SKM-1 (cell line): ENCODE data around the gene CXorf38.
"Not testable (repeated sequence)": the region's sequence is repeated elsewhere in the genome, so short reads cannot be mapped to it uniquely, and the experiment has no call there.

Source experiments
- DNase-seq: peaks from one replicate; lab custom pipeline; 2025; ENCODE audit not compliant: unreplicated experiment; lab: John Stamatoyannopoulos, UW

Gene CXorf38

DNA sequence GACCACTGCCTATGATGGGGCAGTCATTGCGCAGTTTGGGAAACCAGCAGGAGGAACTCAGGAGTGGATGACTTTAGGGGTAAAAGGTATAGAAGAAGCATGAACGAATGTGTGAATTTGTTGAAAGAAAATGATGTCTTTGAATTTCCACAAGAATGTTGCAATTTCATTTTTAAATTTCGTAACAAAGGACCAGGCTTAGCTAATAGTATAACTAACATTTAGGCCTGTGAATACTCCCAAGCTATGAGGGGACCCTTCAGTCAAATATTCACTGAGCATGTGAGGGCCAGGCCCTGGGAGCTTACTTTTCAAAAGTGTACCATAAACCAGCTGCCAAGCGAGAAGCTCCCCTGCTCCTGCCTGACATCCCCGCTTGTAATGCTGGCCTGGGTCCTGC, 18.9 kb downstream of the CXorf38 start:
- peak; percentile 1 for DNase-seq

DNA sequence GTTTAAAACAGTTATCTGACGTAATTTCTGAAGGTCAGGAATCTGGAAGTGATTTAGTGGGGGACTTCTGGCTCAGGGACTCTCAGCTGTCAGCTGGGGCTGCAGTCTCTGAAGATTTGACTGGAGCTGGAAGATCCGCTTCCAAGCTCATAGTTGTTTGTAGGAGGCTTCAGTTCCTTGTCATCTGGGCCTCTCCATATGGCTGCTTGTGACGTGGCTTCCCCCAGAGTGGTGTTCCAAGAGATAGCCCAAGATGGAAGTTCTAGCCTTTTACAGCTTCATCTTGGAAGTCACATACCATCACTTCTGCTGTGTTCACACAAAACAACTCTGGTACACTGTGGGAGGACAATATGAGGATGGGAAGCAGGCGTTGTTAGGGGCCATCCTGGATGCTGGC, 22.1 kb downstream of the CXorf38 start:
- DNase-seq = no peak

DNA sequence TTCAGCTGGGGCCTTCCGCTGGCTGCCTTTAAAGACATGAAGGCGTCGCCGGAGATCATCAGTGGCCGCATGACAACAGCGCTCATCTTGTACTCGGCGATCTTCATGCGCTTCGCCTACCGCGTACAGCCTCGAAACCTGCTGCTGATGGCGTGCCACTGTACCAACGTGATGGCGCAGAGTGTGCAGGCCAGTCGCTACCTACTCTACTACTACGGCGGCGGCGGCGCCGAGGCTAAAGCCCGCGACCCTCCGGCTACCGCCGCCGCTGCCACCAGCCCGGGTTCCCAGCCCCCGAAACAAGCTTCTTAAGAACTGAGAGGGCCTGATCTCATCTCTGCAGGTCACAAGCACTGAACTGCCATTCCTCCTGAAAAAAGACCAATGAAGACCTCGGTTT, 23.7 kb downstream of the CXorf38 start:
- DNase-seq = no peak

DNA sequence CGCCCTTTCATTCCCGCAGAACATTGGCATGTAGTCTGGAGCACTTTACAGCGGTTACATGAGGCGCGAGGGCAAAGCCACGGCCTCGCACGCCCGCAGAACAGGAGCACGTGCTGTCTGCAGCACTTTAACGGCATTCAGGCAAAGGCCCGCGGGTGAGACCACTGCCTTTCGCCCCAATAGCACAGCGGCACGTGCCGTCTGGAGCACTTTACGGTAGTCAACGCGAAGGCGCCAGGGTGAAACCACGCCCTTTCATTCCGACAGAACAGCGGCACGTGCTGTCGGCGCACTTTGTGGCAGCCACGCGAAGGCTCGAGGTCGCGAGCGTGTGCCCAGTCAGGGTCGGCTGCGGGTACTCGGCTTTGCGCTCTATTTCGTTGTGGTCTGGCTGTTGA, 24.2 kb downstream of the CXorf38 start, which contains the start of gene MPC1L:
TSS of gene MPC1L (plus strand) at position 290 of the 398 bp plus-strand sequence. CDS start 138 bp downstream, outside the sequence.
- DNase-seq = no peak

DNA sequence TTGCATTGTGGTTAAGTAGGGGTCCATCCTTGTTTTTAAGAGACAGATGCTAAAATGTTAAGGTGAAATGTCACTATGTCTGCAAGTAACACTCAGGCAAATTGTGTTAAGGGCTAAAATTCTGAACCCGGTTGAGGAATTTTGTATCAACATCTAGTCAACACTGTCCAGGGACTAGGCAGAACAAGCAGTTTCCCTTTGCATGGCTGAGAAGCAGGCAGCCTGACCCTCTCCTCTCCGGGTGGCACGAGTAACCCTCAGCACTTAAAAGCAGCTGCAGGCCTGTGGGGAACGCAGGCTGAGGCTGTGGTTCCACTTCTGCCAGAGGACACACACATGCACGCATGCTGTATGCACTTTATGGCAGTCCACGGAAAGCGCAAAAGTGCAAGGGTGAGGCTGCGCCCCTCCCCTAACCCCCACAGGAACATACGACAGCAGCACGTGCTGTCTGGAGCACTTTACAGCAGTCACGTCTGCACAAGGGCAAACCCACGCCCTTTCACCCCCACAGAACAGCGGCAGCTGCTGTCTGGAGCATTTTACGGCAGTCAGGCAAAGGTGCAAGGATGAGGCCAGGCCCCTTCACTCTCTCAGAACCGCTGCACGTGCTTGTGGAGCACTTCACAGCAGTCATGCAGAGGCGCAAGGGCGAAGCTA, 24.8 kb downstream of the CXorf38 start:
- no peak for DNase-seq

DNA sequence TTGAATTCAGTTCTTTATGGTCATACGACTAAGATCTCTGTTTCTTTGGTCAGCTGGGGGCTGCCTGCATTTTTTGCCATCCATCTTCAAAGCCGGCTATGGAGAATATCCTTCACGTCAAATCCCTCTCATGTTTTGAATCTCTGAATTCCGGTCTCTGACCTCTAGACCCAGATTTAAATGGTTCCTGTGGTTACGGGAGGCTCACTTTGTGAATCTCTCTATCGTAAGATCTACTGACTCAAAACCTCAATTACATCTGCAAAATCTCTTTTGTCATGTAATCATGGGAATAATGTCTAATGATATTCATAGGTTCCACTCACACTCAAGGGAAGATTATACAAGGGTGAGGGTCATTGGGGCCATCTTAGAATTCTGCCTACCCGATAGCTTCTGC, 29.8 kb downstream of the CXorf38 start:
- DNase-seq = no peak

DNA sequence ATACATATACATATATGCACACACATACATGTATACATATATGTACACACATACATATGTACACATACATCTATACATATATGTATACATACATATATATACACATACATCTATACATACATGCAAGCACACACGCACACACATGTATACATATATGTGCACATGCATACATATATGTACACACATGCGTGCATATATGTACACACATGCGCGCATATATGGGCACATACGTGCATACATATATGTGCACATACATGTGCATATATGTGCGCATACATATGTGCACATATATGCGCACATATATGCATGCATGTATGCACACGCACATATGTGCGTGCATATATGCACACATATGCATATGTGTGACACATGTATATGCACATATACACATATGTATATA, 31.4 kb downstream of the CXorf38 start:
- DNase-seq = no peak

DNA sequence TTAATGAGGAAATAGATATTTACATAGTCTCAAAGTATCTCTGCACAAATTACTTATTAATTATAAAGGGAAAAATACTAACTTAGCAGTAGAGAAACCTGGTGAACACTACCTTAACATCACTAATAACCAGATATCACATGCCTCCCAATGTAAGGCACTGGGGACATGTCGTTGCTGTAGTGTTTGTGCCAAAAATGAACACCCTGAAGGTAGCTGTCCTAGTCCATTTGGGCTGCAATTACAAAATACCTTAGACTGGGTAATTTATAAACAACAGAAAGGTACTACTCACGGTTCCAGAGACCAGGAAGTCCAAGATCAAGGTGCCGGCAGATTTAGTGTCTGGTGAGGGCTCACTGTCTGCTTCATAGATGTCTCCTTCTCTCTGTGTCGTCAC, 34.9 kb downstream of the CXorf38 start:
- DNase-seq = no peak

DNA sequence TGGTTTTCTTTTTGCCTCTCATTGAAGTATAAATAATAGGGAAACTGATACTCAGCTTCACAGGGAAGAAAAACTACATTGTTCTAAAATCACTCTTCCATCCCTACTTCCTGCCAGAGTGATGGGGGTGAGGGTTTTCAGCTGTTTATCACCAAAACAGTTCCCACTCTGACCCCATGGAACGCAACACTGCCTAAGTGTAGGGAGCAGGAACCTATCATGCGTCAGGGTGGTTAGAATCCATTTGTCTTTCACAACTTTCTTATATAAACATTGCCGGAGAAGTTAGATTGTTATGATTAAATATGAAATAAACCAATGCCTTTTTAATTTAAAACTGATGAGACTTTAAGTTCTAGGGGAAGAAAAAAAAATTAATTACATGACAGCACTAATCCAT, 40.0 kb downstream of the CXorf38 start:
- no peak for DNase-seq

DNA sequence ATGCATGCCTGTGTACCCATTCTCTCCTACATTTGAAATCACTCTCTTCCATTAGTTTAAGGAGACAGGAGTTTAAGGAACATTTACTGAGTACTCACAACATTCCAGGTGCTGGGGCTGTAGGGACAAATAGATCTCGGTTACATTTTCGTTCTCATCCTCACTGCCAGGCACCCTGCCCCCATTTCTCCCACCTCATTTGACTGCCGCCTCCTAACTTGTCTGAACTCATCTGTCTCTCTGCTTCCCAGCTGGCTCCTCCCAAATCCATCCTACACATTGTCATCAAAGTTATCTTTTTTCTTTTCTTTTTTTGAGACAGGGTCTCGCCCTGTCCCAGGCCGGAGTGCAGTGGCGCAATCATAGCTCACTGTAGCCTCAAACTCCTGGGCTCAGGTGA, 43.9 kb downstream of the CXorf38 start:
- no peak for DNase-seq

DNA sequence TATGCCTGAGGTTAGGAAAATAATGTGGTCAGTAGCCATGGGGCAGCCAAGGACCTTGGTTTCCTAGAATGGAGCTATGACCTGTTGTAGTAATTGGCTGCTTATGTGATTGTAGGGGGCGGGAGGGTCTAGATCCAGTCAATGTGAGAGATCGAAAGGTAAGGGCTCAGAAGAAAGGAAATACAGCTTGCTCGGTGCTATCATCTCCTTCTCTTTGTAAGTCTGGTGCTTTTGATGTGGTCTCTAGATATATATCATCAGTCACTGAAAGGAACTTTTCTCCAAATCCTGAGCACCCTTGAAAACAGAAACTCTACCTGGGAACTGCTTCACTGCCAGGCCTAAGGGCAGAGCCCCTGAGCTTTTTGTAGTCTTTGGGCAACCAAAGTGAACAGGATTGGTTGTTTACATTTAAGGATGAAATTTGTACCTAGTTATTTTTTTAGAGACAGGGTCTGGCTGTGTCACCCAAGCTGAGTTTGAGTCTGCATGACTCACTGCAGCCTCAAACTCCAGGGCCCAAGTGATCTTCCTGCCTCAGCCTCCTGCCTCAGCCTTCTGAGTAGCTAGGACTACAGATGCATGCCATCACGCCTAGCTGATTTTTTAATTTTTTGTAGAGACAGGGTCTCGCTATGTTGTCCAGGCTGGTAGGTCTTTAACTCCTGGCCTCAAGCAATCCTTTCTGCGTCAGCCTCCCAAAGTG, 57.6 kb downstream of the CXorf38 start:
- not testable (repeated sequence) for DNase-seq

DNA sequence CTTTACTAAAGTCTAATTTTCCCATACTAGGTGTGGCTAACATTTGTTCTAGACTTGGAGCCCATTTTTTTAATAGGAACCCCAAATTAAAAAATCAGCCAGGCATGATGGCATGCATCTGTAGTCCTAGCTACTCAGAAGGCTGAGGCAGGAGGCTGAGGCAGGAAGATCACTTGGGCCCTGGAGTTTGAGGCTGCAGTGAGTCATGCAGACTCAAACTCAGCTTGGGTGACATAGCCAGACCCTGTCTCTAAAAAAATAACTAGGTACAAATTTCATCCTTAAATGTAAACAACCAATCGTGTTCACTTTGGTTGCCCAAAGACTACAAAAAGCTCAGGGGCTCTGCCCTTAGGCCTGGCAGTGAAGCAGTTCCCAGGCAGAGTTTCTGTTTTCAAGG, 59.7 kb downstream of the CXorf38 start:
- not testable (repeated sequence) for DNase-seq

DNA sequence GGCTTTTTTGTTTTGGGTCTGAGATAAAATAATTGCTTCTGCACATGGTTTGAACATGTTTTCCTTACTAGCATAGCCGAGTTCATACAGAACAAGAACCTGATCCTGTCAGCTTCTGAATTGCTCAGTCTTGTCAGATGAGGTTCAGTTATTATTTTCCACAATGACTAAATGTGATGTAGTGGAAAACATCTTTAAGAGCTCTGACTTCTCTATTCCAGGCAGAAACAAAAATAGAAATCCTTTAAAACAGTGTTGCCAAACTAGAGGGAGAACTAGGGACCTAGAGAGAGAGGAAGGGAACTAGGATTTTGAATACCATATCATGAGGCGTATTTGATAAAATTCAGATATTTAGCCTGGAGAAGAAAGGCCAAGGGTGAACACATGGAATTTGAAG, 64.5 kb downstream of the CXorf38 start:
- DNase-seq = no peak

DNA sequence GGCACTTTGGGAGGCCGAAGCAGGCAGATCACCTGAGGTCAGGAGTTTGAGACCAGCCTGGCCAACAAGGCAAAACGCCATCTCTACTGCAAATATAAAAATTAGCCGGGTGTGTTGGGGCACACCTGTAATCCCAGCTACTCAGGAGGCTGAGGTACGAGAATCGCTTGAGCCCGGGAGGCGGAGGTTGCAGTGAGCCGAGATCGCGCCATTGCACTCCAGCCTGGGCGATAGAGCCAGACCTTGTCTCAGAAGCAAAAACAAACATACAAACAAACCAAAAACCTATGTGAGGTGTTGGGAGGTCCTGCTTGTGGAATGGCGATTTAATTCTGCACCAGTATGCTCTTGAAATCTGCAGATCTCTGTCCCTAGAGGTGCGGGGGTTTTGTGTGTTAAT, 65.2 kb downstream of the CXorf38 start:
- DNase-seq = not testable (repeated sequence)

DNA sequence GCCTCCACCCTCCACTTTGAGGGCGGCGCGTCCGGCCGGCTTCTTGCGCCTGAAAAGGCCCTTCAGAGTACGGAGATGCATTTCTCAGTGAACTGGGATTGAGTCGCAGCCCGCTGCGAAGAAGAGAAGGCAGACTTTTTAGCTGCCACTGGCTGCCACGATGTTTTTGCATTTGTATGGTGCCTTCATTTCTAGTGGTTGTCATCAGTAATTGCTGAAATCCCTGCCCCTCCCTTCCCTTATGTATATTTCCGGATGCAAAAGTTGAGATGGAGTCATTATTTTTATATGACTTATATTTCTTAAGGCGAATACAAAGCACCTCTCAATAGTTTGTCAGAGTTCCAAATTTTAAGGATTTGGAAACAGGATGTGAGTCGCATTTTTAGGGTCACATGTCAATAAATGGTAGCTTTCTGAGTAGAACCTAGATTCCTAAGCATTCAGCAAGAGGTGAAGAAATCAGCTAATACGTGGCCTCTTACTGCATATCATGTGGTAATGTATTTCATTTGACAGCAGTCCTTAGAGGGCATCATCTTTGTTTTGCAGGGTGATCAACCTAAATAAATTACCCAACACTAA, 65.9 kb downstream of the CXorf38 start:
- no peak for DNase-seq

DNA sequence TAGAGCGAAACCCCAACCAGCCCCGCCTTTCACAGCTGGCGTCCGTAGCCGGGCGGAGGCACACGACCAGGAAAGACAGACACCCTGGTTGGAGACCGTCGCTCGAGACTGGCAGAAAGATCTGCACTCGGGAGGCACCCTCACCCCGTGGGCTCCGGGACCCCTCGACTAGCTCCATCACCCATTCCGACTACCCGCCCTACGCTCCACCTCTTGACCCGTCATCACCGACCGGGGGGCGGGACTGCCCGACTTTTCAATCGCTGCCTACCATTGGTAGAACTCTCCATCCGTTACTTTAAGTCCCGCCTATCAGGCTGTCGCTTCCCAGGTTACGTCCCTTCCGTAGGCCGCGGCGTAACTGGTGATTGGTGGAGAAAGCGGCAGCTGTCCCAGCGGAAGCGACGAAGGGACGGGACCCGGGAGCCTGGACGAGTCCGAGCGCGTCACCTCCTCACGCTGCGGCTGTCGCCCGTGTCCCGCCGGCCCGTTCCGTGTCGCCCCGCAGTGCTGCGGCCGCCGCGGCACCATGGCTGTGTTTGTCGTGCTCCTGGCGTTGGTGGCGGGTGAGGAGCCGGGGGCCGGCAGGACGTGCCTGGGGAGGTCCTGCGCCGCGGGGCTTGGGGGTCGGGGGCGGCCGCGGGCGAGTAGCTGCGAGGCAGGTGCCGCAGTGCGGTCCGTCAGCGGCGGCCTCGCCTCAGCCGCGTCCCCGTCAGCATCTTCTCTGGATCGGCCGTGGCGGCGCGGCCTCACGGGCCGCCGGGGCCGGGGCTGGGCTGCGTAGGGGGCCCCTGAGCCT, 66.6 kb downstream of the CXorf38 start, which contains the start of gene ATP6AP2:
TSS of gene ATP6AP2 (plus strand) at position 434 of the 799 bp plus-strand sequence. CDS start at position 530, 96 bp downstream.
- DNase-seq = peak; percentile 64

DNA sequence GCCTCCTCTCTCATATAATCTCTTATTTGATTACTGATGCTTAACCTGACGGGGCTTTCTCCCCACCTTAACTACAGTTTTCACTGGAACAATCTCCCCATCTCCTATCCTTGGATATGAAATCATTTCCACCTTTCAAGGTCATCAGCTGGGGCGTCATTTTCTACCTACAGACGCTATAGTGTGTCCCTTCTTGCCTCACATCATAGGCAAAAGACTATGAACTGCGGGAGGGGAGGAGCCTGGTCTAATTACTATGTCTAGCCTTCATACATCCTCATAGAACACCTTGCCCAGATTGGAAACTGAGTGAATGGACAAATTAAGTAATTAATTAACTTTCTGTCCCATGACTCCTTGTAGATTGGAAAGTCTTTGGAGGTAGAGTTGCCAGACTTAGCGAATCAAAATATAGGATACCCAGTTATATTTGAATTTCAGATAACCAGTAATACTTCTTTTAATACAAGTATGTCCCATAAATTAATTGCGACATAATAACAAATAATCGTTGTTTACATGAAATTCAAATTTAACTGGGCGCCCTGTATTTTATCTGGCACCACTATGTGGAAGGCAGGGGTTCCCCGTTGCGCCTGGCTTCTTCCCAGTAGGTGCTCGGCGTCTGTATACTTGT, 67.3 kb downstream of the CXorf38 start:
- DNase-seq = no peak

DNA sequence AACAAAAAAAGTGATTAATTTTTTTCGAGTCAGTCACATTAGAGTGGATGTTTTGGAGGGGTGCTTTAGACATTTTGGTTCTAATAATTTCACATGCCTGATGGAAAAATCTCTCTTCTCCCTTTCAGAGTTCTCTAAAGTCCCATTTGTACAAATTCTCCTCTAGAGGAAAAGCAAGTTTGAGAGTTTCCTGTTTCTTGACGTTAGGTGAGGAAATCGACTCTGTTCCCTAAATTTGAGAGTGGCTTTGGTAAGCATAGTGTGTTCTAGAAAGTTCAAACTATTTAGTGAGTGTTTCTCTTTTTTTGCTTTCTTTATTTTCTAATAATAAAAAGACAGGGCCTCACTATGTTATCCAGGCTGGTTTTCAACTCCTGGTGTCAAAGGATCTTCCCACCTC, 68.2 kb downstream of the CXorf38 start:
- DNase-seq = peak; percentile 10

DNA sequence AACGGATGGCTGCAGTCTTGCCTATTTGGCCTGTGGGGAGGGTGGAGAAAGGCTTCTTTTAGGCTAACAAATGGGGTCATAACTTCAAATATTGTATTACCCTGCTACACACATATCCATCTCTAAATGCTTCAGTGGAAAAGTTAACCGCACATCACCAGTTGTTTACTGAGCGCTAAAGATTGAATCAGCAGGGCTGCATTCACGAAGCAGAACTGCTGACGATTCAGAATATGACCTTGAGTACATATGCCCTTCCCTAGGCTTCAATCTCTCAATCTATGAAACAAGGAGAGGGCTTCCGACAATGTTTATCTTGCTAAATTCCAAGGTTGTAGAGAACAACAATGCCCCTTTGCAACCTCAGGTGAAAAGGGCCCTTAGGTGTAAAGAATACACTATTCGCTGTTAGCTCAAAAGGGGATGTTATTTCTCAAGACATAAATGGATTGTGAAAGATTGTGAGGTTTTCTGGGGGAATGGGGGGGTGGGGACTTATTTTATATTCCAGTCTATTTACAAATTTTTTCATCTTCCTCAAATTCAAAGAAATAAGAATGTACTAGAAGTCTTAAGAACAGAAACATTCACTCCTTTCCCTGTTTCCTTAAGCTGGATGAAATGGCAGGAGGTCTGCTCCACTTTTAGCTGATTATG, 69.2 kb downstream of the CXorf38 start:
- DNase-seq = no peak
